ENCODE data around the gene PDGFC.

DNA sequence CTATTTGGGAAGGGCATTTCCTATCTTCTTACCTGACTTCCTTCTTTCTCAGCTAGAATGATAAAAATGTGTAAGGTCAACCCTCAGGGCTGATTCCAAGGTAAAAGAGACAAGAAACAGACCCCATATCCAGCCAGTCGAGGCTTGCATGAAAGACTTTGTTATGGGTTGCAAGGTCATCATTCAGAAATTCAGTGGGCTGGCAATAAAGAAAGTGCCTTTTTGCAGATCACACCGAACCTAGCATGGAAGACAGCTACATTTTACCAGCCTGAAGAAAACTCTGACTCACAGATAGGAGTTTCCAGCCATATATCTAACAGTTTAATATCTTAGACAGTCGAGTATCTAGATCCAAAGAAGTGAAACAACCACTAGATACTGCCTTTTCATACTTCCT lies 87.4 kb downstream of the PDGFC start:
- TF ChIP-seq, protein P1, sequence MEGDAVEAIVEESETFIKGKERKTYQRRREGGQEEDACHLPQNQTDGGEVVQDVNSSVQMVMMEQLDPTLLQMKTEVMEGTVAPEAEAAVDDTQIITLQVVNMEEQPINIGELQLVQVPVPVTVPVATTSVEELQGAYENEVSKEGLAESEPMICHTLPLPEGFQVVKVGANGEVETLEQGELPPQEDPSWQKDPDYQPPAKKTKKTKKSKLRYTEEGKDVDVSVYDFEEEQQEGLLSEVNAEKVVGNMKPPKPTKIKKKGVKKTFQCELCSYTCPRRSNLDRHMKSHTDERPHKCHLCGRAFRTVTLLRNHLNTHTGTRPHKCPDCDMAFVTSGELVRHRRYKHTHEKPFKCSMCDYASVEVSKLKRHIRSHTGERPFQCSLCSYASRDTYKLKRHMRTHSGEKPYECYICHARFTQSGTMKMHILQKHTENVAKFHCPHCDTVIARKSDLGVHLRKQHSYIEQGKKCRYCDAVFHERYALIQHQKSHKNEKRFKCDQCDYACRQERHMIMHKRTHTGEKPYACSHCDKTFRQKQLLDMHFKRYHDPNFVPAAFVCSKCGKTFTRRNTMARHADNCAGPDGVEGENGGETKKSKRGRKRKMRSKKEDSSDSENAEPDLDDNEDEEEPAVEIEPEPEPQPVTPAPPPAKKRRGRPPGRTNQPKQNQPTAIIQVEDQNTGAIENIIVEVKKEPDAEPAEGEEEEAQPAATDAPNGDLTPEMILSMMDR (IDR thresholded peaks at IDR 0.05), result no peak
- no peak for TF ChIP-seq POLR2A (IDR thresholded peaks at IDR 0.05)
